MM.1S (cell line): ENCODE measurements around the gene ZNF326.

Experiments used
- DNase-seq: peaks from one replicate; pipeline ENCODE4 v3.0.0-alpha.2; 2015
- H2AFZ ChIP-seq: fragments of 300-600 bp; sonication (generic); 2 replicates; pipeline ENCODE4 v1.6.0; 2016; ENCODE audit warnings: antibody characterized with exemption, low read length
- H3F3A ChIP-seq: fragments of 300-600 bp; sonication (generic); 2 replicates; pipeline ENCODE4 v1.6.1; 2016; ENCODE audit warnings: mild to moderate bottlenecking, antibody characterized with exemption, low read length, moderate library complexity, mixed read lengths; ENCODE audit not compliant: insufficient read depth
- H3K27ac ChIP-seq: fragments of 300-600 bp; sonication (generic); 2 replicates; pipeline ENCODE4 v1.5.1; 2016; ENCODE audit warnings: mild to moderate bottlenecking, low read length
- H3K27me3 ChIP-seq: fragments of 300-600 bp; sonication (generic); replicated peaks from 2 replicates; pipeline ENCODE4 v1.6.0; 2016; ENCODE audit warnings: low read length; ENCODE audit not compliant: insufficient read depth
- H3K36me3 ChIP-seq: fragments of 300-600 bp; sonication (generic); replicated peaks from 2 replicates; pipeline ENCODE4 v1.6.1; 2016; ENCODE audit warnings: mild to moderate bottlenecking, low read length, mixed read lengths; ENCODE audit not compliant: insufficient read depth
- H3K4me1 ChIP-seq: fragments of 300-600 bp; sonication (generic); 2 replicates; pipeline ENCODE4 v1.6.1; 2016; ENCODE audit warnings: low read length, mixed read lengths
- H3K4me2 ChIP-seq: fragments of 300-600 bp; sonication (generic); 2 replicates; pipeline ENCODE4 v1.6.0; 2016; ENCODE audit warnings: low read depth, low read length
- H3K4me3 ChIP-seq: fragments of 300-600 bp; sonication (generic); 2 replicates; pipeline ENCODE4 v1.5.1; 2016; ENCODE audit warnings: low read length, mixed read lengths
- H3K79me2 ChIP-seq: fragments of 300-600 bp; sonication (generic); 2 replicates; pipeline ENCODE4 v1.6.1; 2016; ENCODE audit warnings: mixed run types, low read length, mixed read lengths
- H3K9ac ChIP-seq: fragments of 300-600 bp; sonication (generic); 2 replicates; pipeline ENCODE4 v1.6.1; 2016; ENCODE audit warnings: low read length, mixed read lengths
- H3K9me2 ChIP-seq: fragments of 300-600 bp; sonication (generic); replicated peaks from 2 replicates; pipeline ENCODE4 v1.6.1; 2016; ENCODE audit warnings: mild to moderate bottlenecking, low read length, mixed read lengths; ENCODE audit not compliant: insufficient read depth
- H3K9me3 ChIP-seq: fragments of 300-600 bp; sonication (generic); replicated peaks from 2 replicates; pipeline ENCODE4 v1.6.1; 2016; ENCODE audit warnings: mild to moderate bottlenecking, low read length, mixed read lengths; ENCODE audit not compliant: insufficient read depth
- H4K20me1 ChIP-seq: fragments of 300-600 bp; sonication (generic); 2 replicates; pipeline ENCODE4 v1.6.1; 2016; ENCODE audit warnings: mild to moderate bottlenecking, low read length, moderate library complexity, mixed read lengths; ENCODE audit not compliant: insufficient read depth
- CTCF ChIP-seq: fragments of 300-600 bp; sonication (generic); IDR thresholded peaks from 2 replicates; pipeline ENCODE4 v1.5.1; 2016; ENCODE audit warnings: antibody characterized with exemption, low read length, mixed read lengths
- EZH2 ChIP-seq: fragments of 300-600 bp; sonication (generic); optimal IDR thresholded peaks from 2 replicates; pipeline ENCODE3; 2017; ENCODE audit warnings: low read depth, mild to moderate bottlenecking, antibody characterized with exemption, low read length, mixed read lengths
- EZH2phosphoT487 ChIP-seq: fragments of 300-600 bp; sonication (generic); IDR thresholded peaks from 2 replicates; pipeline ENCODE4 v1.6.1; 2018; ENCODE audit warnings: antibody characterized with exemption, low read length

Gene ZNF326

GRCh38 chr1:89998306-89998705 is 3.4 kb downstream of the ZNF326 start:
- H3K27me3 ChIP-seq: no peaks in the 10 kb centered on the region
- H4K20me1 ChIP-seq: peaks cover 3% of the 10 kb centered on the region; the same call in 1 of the 2 replicates
- H3K9me3 ChIP-seq: no peaks in the 10 kb centered on the region
- H3K4me3 ChIP-seq: no peak overlapping the region
- H3K4me1 ChIP-seq: peaks cover 10% of the 10 kb centered on the region
- no peak overlapping the region for H3K4me2 ChIP-seq
- no peaks in the 10 kb centered on the region for H3K9me2 ChIP-seq
- DNase-seq: no peak
- peaks cover 13% of the 10 kb centered on the region for H3F3A ChIP-seq
- H3K79me2 ChIP-seq: peaks cover 81% of the 10 kb centered on the region
- no peak overlapping the region for H3K9ac ChIP-seq
- no peaks in the 10 kb centered on the region; the same call in 1 of the 2 replicates for H3K36me3 ChIP-seq
- no peak overlapping the region for H3K27ac ChIP-seq
- TF ChIP-seq CTCF (no peak), EZH2phosphoT487 (no peak), EZH2 (no peak)
- H2AFZ ChIP-seq: no peak overlapping the region

GRCh38 chr1:89999208-89999607 is 4.3 kb downstream of the ZNF326 start:
- Histone ChIP-seq H3K27ac (no peak overlapping the region), H3K4me1 (peaks cover 10% of the 10 kb centered on the region), H3K79me2 (peaks cover 88% of the 10 kb centered on the region), H3K4me2 (no peak overlapping the region), H3K9me2 (no peaks in the 10 kb centered on the region), H2AFZ (no peak overlapping the region), H3F3A (peaks cover 13% of the 10 kb centered on the region), H3K4me3 (no peak overlapping the region), H4K20me1 (peaks cover 3% of the 10 kb centered on the region; the same call in 1 of the 2 replicates), H3K27me3 (no peaks in the 10 kb centered on the region), H3K36me3 (no peaks in the 10 kb centered on the region; the same call in 1 of the 2 replicates), H3K9ac (no peak overlapping the region), H3K9me3 (no peaks in the 10 kb centered on the region)
- no peak for DNase-seq
- TF ChIP-seq EZH2phosphoT487 (no peak), CTCF (no peak), EZH2 (no peak)

GRCh38 chr1:89999628-90000027 is 4.7 kb downstream of the ZNF326 start:
- no peaks in the 10 kb centered on the region for H3K27me3 ChIP-seq
- H2AFZ ChIP-seq: no peak overlapping the region
- no peak overlapping the region for H3K27ac ChIP-seq
- no peaks in the 10 kb centered on the region for H3K9me3 ChIP-seq
- H4K20me1 ChIP-seq: peaks cover 3% of the 10 kb centered on the region; the same call in 1 of the 2 replicates
- H3K4me2 ChIP-seq: no peak overlapping the region
- DNase-seq: no peak
- H3K36me3 ChIP-seq: no peaks in the 10 kb centered on the region; the same call in 1 of the 2 replicates
- peaks cover 8% of the 10 kb centered on the region for H3F3A ChIP-seq
- no peaks in the 10 kb centered on the region for H3K9me2 ChIP-seq
- H3K9ac ChIP-seq: no peak overlapping the region
- no peak overlapping the region for H3K4me3 ChIP-seq
- peaks cover 10% of the 10 kb centered on the region for H3K4me1 ChIP-seq
- peaks cover 90% of the 10 kb centered on the region for H3K79me2 ChIP-seq
- TF ChIP-seq EZH2phosphoT487: no peak
- TF ChIP-seq CTCF: no peak
